ENCODE measurements around the gene SPP2. TPM values are rescaled to one million over a fixed set of nuclear protein-coding genes. Genes with fewer than 3 reads are reported as not detected.

Gene SPP2
- total and polyA plus RNA-seq, 2 experiments from 2014 or later, result 71.4 to 78.5 TPM

- WGBS (ENCODE audit: low lambda C conversion rate, missing lambda C conversion rate), result 87% methylated on average over 6 of the region's 6 CpGs
- Histone ChIP-seq H3K79me2 (no peaks in the 10 kb centered on the region), H3K9me2 (replicated peaks; ENCODE audit: insufficient read depth) (no peaks in the 10 kb centered on the region), H3K4me2 (no peak overlapping the region), H2AFZ (no peak overlapping the region), H3K4me3 (no peak overlapping the region), H3K4me1 (ENCODE audit: insufficient read depth) (no peaks in the 10 kb centered on the region), H3K27me3 (no peaks in the 10 kb centered on the region), H4K20me1 (ENCODE audit: insufficient read depth, poor library complexity, severe bottlenecking) (no peaks in the 10 kb centered on the region), H3K27ac (no peak overlapping the region), H3K36me3 (replicated peaks; ENCODE audit: insufficient read depth, low read depth) (no peaks in the 10 kb centered on the region), H3K9me3 (ENCODE audit: low read depth) (no peaks in the 10 kb centered on the region)
- no peak for DNase-seq (ENCODE audit: low spot score)
- no peak for TF ChIP-seq EZH2 (IDR thresholded peaks at IDR 0.05; ENCODE audit: borderline replicate concordance)
- TF ChIP-seq EZH2phosphoT487 (IDR thresholded peaks at IDR 0.05; ENCODE audit: low read depth, severe bottlenecking, unreplicated experiment), result no peak
- no peak for TF ChIP-seq CTCF (IDR thresholded peaks at IDR 0.05; ENCODE audit: poor library complexity)
These were observed 11.2 kb downstream of the SPP2 start for GRCh38 chr2:234061624-234062257.

GRCh38 chr2:234066587-234066986, 16.1 kb downstream of the SPP2 start:
- no peak for DNase-seq (ENCODE audit: low spot score)
- no peak overlapping the region for H3K4me2 ChIP-seq
- WGBS (ENCODE audit: low lambda C conversion rate, missing lambda C conversion rate), result 83% methylated on average over 2 of the region's 2 CpGs
- H3K9me3 ChIP-seq (ENCODE audit: low read depth), result no peaks in the 10 kb centered on the region
- H3K79me2 ChIP-seq, result no peaks in the 10 kb centered on the region
- no peaks in the 10 kb centered on the region for H3K9me2 ChIP-seq (replicated peaks; ENCODE audit: insufficient read depth)
- no peaks in the 10 kb centered on the region for H3K4me1 ChIP-seq (ENCODE audit: insufficient read depth)
- H2AFZ ChIP-seq, result no peak overlapping the region
- no peak overlapping the region for H3K4me3 ChIP-seq
- H4K20me1 ChIP-seq (ENCODE audit: insufficient read depth, poor library complexity, severe bottlenecking), result no peaks in the 10 kb centered on the region
- no peak overlapping the region for H3K27ac ChIP-seq
- H3K36me3 ChIP-seq (replicated peaks; ENCODE audit: insufficient read depth, low read depth), result no peaks in the 10 kb centered on the region
- H3K27me3 ChIP-seq, result no peaks in the 10 kb centered on the region
- TF ChIP-seq EZH2 (IDR thresholded peaks at IDR 0.05; ENCODE audit: borderline replicate concordance) (no peak), CTCF (IDR thresholded peaks at IDR 0.05; ENCODE audit: poor library complexity) (no peak)

GRCh38 chr2:234071664-234072063, 21.2 kb downstream of the SPP2 start:
- TF ChIP-seq EZH2phosphoT487 (IDR thresholded peaks at IDR 0.05; ENCODE audit: low read depth, severe bottlenecking, unreplicated experiment), result no peak
- TF ChIP-seq EZH2 (IDR thresholded peaks at IDR 0.05; ENCODE audit: borderline replicate concordance), result no peak
- TF ChIP-seq CTCF (IDR thresholded peaks at IDR 0.05; ENCODE audit: poor library complexity), result no peak
- no peaks in the 10 kb centered on the region for H3K36me3 ChIP-seq (replicated peaks; ENCODE audit: insufficient read depth, low read depth)
- H4K20me1 ChIP-seq (ENCODE audit: insufficient read depth, poor library complexity, severe bottlenecking), result no peaks in the 10 kb centered on the region
- no peaks in the 10 kb centered on the region for H3K9me2 ChIP-seq (replicated peaks; ENCODE audit: insufficient read depth)
- H3K4me1 ChIP-seq (ENCODE audit: insufficient read depth), result no peaks in the 10 kb centered on the region
- no peak overlapping the region for H3K4me3 ChIP-seq
- H3K79me2 ChIP-seq, result no peaks in the 10 kb centered on the region
- DNase-seq (ENCODE audit: low spot score), result no peak
- H3K4me2 ChIP-seq, result no peak overlapping the region
- no peak overlapping the region for H2AFZ ChIP-seq
- H3K27ac ChIP-seq, result no peak overlapping the region
- H3K27me3 ChIP-seq, result no peaks in the 10 kb centered on the region
- WGBS (ENCODE audit: low lambda C conversion rate, missing lambda C conversion rate), result 92% methylated on average over 3 of the region's 3 CpGs
- H3K9me3 ChIP-seq (ENCODE audit: low read depth), result no peaks in the 10 kb centered on the region
